ENCODE data around the gene BCAS4. TPM values are rescaled to one million over a fixed set of nuclear protein-coding genes. Genes with fewer than 3 reads are reported as not detected.

Gene BCAS4
- total and polyA plus RNA-seq, 8 donors = under 0.01 to 7.2 (median 2.2) TPM; not detected in 1

GRCh38 chr20:50901301-50901700 lies 106.4 kb downstream of the BCAS4 start:
- peaks cover 0 to 77% (median 62%) of the 10 kb centered on the region in 4 donors for H3K36me3 ChIP-seq
- H3K4me3 ChIP-seq = no peak overlapping the region
- WGBS, 5 donors = 91 to 100% (median 93%) methylated on average over 1 of the region's 1 CpG
- no peaks in the 10 kb centered on the region for H3K9me3 ChIP-seq
- H3K27me3 ChIP-seq = no peaks in the 10 kb centered on the region
- H3K4me1 ChIP-seq = peaks cover 12 to 49% (median 36%) of the 10 kb centered on the region in 4 donors
- intact Hi-C loops (cut with DNase I; ENCODE audit: low total_unique reads) = no loop called here
- H3K27ac ChIP-seq = no peak overlapping the region
- TF ChIP-seq CTCF (IDR thresholded peaks at IDR 0.05) (no peak), EP300 (IDR thresholded peaks at IDR 0.05) (no peak), POLR2AphosphoS5 (IDR thresholded peaks at IDR 0.05) (no peak), POLR2A (IDR thresholded peaks at IDR 0.05) (no peak)
- DNase-seq = no peak

DNA sequence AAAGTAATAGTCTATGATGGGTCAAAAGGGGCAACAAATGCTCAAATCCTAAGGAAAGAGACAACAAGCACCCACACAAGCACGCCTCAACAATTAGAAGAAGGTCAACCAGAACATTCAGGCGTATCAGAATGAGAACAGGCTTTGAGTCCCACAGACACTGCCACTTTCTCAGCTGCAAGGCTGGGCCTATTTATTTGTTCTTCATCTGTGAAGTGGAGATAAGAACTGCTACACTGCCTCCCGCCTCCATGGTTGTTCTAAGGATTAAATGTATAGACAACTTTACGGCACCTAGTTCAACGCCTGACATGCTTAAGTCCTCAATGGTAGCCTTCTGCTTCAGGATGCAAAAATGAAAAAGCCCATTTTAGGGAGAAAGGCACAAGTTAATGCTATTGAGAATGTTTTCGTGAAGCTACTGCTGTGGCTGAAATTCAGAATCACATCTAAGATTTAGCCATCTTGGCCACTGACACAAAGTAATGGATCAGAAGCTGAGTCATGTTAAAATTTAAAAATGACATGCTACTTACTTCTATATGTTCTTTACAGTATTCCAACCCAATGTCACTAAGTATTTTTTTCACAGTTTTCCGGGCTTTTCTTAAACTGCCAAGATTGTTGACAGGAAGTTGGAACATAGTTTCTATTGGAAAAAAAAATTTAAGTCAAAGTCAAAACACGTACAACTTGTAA lies 108.6 kb downstream of the BCAS4 start:
- no peak for TF ChIP-seq EP300 (IDR thresholded peaks at IDR 0.05)
- TF ChIP-seq POLR2A (IDR thresholded peaks at IDR 0.05) = no peak
- no peak for TF ChIP-seq CTCF (IDR thresholded peaks at IDR 0.05)
- no peak for TF ChIP-seq POLR2AphosphoS5 (IDR thresholded peaks at IDR 0.05)
- Histone ChIP-seq H3K36me3 (peaks cover 5 to 55% (median 41%) of the 10 kb centered on the region in 4 donors), H3K9me3 (no peaks in the 10 kb centered on the region), H3K27me3 (no peaks in the 10 kb centered on the region), H3K4me3 (no peak overlapping the region), H3K27ac (peak overlapping the region in 3 of 5 donors; percentile 3 to 47 (median 43)), H3K4me1 (peaks cover 12 to 69% (median 43%) of the 10 kb centered on the region in 4 donors)
- intact Hi-C loops (cut with DNase I; ENCODE audit: low total_unique reads) = no loop called here
- peak in 1 of 2 donors; percentile 31 for DNase-seq
- WGBS, 5 donors = 42 to 66% (median 43%) methylated on average over 8 of the region's 8 CpGs

DNA sequence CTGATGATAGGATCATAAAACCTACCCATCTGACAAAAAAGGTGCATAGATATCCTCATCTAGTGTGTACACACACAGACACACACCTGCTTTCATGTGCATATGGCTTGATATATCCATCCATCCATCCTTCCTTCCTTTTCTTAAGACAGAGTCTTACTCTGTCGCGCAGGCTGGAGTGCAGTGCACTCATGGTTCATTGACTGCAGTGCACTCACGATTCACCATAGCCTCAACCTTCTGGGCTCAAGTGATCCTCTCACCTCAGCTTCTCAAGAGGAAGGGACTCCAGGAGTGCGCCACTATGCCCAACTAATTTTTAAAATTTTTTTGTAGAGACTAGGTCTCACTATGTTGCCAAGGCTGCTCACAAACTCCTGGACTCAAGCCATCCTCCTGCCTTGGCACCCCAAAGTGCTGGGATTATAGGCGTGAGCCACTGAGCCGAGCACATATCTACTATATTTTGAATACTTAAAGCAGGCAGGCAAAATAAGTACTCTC lies 109.3 kb downstream of the BCAS4 start:
- Histone ChIP-seq H3K4me1 (peaks cover 12 to 75% (median 45%) of the 10 kb centered on the region in 4 donors), H3K27ac (peak overlapping the region in 3 of 5 donors; percentile 3 to 47 (median 43)), H3K9me3 (no peaks in the 10 kb centered on the region), H3K4me3 (no peak overlapping the region), H3K27me3 (no peaks in the 10 kb centered on the region), H3K36me3 (peaks cover 5 to 49% (median 36%) of the 10 kb centered on the region in 4 donors)
- 64 to 71% (median 66%) methylated on average over 6 of the region's 6 CpGs for WGBS, 5 donors
- TF ChIP-seq POLR2AphosphoS5 (IDR thresholded peaks at IDR 0.05) (no peak), CTCF (IDR thresholded peaks at IDR 0.05) (no peak)
- DNase-seq = no peak
- intact Hi-C loops (cut with DNase I; ENCODE audit: low total_unique reads) = no loop called here

DNA sequence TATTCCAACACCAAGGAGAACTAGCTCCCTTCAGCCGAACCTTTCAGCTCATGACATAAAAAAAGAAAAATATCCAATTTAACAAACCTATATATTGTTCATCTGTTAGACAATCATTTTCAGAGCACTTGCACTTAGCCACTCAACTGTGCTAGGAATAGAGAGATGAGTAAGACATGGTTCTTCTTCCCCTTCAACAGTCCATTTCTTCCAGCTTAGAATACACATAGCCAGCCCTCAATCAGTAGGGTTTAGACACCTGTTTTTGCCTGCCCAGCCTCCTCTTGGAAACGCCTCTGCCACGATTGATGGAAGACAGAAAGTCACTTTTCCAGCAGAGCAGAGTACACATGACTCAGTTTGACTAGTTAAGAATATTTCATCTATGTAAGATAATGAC lies 114.6 kb downstream of the BCAS4 start:
- WGBS, 5 donors = 79 to 87% (median 84%) methylated on average over 3 of the region's 3 CpGs
- Histone ChIP-seq H3K4me1 (peaks cover 29 to 85% (median 55%) of the 10 kb centered on the region in 4 donors), H3K27ac (no peak overlapping the region), H3K9me3 (no peaks in the 10 kb centered on the region), H3K36me3 (peaks cover 0 to 5% (median 1%) of the 10 kb centered on the region in 4 donors), H3K4me3 (no peak overlapping the region), H3K27me3 (no peaks in the 10 kb centered on the region)
- DNase-seq = no peak
- intact Hi-C loops (cut with DNase I; ENCODE audit: low total_unique reads) = no loop called here
- TF ChIP-seq POLR2AphosphoS5 (IDR thresholded peaks at IDR 0.05) (no peak), EP300 (IDR thresholded peaks at IDR 0.05) (no peak), POLR2A (IDR thresholded peaks at IDR 0.05) (no peak), CTCF (IDR thresholded peaks at IDR 0.05) (no peak)
